GM19099 (cell line): ENCODE measurements around the gene FGFRL1.

Source experiments
- POLR2A ChIP-seq: IDR thresholded peaks from 3 replicates; pipeline ENCODE4 v1.6.1; 2011; ENCODE audit warnings: low read depth; ENCODE audit not compliant: insufficient read length; ENCODE audit errors: extremely low read depth

FGFRL1 gene

GRCh38 chr4:1074077-1074476, 62.7 kb downstream of the FGFRL1 start:
- TF ChIP-seq POLR2A, result no peak

GRCh38 chr4:1075225-1075624, 63.8 kb downstream of the FGFRL1 start:
- TF ChIP-seq POLR2A, result no peak

GRCh38 chr4:1075809-1076699, 64.6 kb downstream of the FGFRL1 start:
- no peak for TF ChIP-seq POLR2A
